ENCODE measurements around the gene SIX5.
A peak's percentile ranks its signal among the peaks of the same experiment; 100 is the strongest.
"Not testable (repeated sequence)": the region's sequence is repeated elsewhere in the genome, so short reads cannot be mapped to it uniquely, and the experiment has no call there.

SIX5 gene

GRCh38 chr19:45768984-45769782 is at the start of gene SIX5:
Gene SIX5, minus strand, starts transcription at chr19:45769252. Its CDS starts 408 bp downstream, at chr19:45768844.
- DNase-seq, result peak; percentile 97

GRCh38 chr19:45817725-45818301 is 48.8 kb upstream of the SIX5 start:
- no peak for DNase-seq

- DNase-seq, result peak; percentile 66
Measured at GRCh38 chr19:45817010-45817724, 48.1 kb upstream of the SIX5 start.

- DNase-seq, result no peak
Measured at GRCh38 chr19:45816236-45817009, 47.4 kb upstream of the SIX5 start.

GRCh38 chr19:45815481-45816216 is 46.6 kb upstream of the SIX5 start:
- DNase-seq, result no peak

- DNase-seq, result no peak
Measured at GRCh38 chr19:45814851-45815480, 45.9 kb upstream of the SIX5 start, which contains the start of gene RSPH6A. Gene RSPH6A, minus strand, starts transcription at chr19:45815308. Its CDS starts 132 bp downstream, at chr19:45815176.

- no peak for DNase-seq
Measured at GRCh38 chr19:45814166-45814780, 45.2 kb upstream of the SIX5 start.

GRCh38 chr19:45812297-45812696 is 43.2 kb upstream of the SIX5 start:
- DNase-seq, result no peak

GRCh38 chr19:45809643-45810159 is 40.6 kb upstream of the SIX5 start:
- peak; percentile 50 for DNase-seq

GRCh38 chr19:45805719-45806118 is 36.7 kb upstream of the SIX5 start:
- no peak for DNase-seq

GRCh38 chr19:45804959-45805230 is 35.8 kb upstream of the SIX5 start:
- DNase-seq, result no peak

GRCh38 chr19:45804140-45804958 is 35.3 kb upstream of the SIX5 start:
- no peak for DNase-seq

- DNase-seq, result no peak
Measured at GRCh38 chr19:45801603-45802175, 32.6 kb upstream of the SIX5 start.

- DNase-seq, result no peak
Measured at GRCh38 chr19:45800070-45800553, 31.1 kb upstream of the SIX5 start.

- DNase-seq, result not testable (repeated sequence)
Measured at GRCh38 chr19:45799541-45799940, 30.5 kb upstream of the SIX5 start.

- peak; percentile 27 for DNase-seq
Measured at GRCh38 chr19:45798995-45799517, 30.0 kb upstream of the SIX5 start.

GRCh38 chr19:45794627-45795026 is 25.6 kb upstream of the SIX5 start:
- DNase-seq, result no peak

- DNase-seq, result no peak
Measured at GRCh38 chr19:45793876-45794275, 24.8 kb upstream of the SIX5 start.

GRCh38 chr19:45793178-45793564 is 24.1 kb upstream of the SIX5 start:
- no peak for DNase-seq

Data from NCI-H774 (cell line).